Thoracic aorta (tissue), 2 donors: Measurements from ENCODE around the gene SSX2IP. TPM values are rescaled to one million over a fixed set of nuclear protein-coding genes. Genes with fewer than 3 reads are reported as not detected.

ENCODE experiments used
- total RNA-seq, 2 donors: library from RNA; depleted of rRNA; stranded (reverse); fragments of >200 nt; gene quantifications; one replicate each; pipeline versions ENCODE4 v1.1.0 to v1.2.3, GENCODE V29; 2016

The SSX2IP gene
- total RNA-seq, 2 donors from 2014 or later = 6.1 to 12.3 TPM

Other genes with a start within 250 kb of the SSX2IP start
- 10 to 100 TPM; 17.9 to 33.2 TPM for gene RPF1, start 211.2 kb downstream of the SSX2IP start, total RNA-seq
- 1 to 10 TPM in 1 of 2 donors, under 1 TPM in 1; 0.14 to 3.6 TPM for gene SPATA1, start 184.1 kb downstream of the SSX2IP start, total RNA-seq
- 100 to 1,000 TPM in 1 of 2 donors, 10 to 100 TPM in 1; 87.2 to 128 TPM for gene GNG5, start 183.9 kb downstream of the SSX2IP start, total RNA-seq
- gene CTBS, start 116.0 kb downstream of the SSX2IP start, total RNA-seq = 10 to 100 TPM; 21.5 to 28.3 TPM
- 1 to 10 TPM; 1.1 to 2.7 TPM for gene LPAR3, start 202.7 kb upstream of the SSX2IP start, total RNA-seq